Measurements from ENCODE around the gene CDK5.
"Not testable (repeated sequence)": the region's sequence is repeated elsewhere in the genome, so short reads cannot be mapped to it uniquely, and the experiment has no call there.

The CDK5 gene

GRCh38 chr7:151012031-151012692 lies 45.5 kb downstream of the CDK5 start:
- no peak for DNase-seq

GRCh38 chr7:151011616-151012015 lies 46.1 kb downstream of the CDK5 start:
- DNase-seq: not testable (repeated sequence)

GRCh38 chr7:151011097-151011409 lies 46.6 kb downstream of the CDK5 start:
- no peak for DNase-seq

- no peak for DNase-seq
Measured at GRCh38 chr7:151010307-151011096, 47.2 kb downstream of the CDK5 start.

GRCh38 chr7:151010037-151010306 lies 47.7 kb downstream of the CDK5 start:
- DNase-seq: no peak

GRCh38 chr7:151009327-151010036 lies 48.2 kb downstream of the CDK5 start:
- no peak for DNase-seq

GRCh38 chr7:151008511-151009323 lies 49.0 kb downstream of the CDK5 start:
- DNase-seq: no peak

- DNase-seq: no peak
Measured at GRCh38 chr7:151008143-151008510, 49.6 kb downstream of the CDK5 start.

- no peak for DNase-seq
Measured at GRCh38 chr7:151007469-151007898, 50.2 kb downstream of the CDK5 start.

GRCh38 chr7:151006590-151007300 lies 51.0 kb downstream of the CDK5 start:
- DNase-seq: no peak

- DNase-seq: no peak
Measured at GRCh38 chr7:151005566-151005965, 52.1 kb downstream of the CDK5 start.

Measured in NCI-H1105 treated with DMSO at 0.1 percent for 48 hours (cell line).